G401.6 (cell line): ENCODE data around the gene ACTMAP.
"Not testable (repeated sequence)": the region's sequence is repeated elsewhere in the genome, so short reads cannot be mapped to it uniquely, and the experiment has no call there.

ENCODE experiments used
- FAIRE-seq: peaks from 2 replicates; lab custom pipeline; 2012; peaks lifted over from hg19 to GRCh38; lab: Jason Lieb, UNC

The ACTMAP gene

GRCh38 chr19:40775632-40776022 lies 25.4 kb upstream of the ACTMAP start:
- no peak for FAIRE-seq

DNA sequence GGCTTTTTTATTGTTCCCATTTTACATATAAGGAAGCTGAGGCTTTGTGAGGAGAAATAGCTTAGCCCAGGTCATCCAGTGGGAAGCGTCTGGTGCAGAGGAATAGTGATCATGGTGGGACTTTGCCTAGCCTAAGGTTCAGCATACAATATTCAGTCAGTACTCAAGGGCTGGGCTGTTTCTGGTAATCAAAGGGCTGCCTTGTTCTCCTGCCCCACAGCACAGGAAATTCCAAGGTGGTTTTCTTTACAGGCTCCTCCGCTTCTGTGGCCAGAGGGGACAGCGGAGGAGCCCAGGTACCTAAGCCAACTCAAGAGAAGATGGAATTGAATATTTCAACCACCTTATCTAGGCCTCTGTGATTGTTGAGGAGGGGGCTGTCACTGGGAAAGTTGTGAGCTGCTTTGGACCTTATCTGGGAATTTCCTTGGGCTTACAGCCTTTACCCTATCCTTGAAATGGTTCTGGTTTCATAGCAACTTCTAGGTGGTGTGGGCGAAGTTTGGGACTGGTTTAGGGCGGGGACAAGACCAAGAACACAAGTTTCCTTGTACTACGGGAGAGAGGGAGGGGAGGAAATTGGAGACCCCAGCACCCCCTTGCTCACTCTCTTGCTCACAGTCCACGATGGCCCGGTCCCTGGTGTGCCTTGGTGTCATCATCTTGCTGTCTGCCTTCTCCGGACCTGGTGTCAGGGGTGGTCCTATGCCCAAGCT lies 24.8 kb upstream of the ACTMAP start, which contains the start of gene MIA:
MIA (plus strand) TSS at position 606 of the 716 bp plus-strand sequence; CDS start at position 628, 22 bp downstream.
- FAIRE-seq = no peak

DNA sequence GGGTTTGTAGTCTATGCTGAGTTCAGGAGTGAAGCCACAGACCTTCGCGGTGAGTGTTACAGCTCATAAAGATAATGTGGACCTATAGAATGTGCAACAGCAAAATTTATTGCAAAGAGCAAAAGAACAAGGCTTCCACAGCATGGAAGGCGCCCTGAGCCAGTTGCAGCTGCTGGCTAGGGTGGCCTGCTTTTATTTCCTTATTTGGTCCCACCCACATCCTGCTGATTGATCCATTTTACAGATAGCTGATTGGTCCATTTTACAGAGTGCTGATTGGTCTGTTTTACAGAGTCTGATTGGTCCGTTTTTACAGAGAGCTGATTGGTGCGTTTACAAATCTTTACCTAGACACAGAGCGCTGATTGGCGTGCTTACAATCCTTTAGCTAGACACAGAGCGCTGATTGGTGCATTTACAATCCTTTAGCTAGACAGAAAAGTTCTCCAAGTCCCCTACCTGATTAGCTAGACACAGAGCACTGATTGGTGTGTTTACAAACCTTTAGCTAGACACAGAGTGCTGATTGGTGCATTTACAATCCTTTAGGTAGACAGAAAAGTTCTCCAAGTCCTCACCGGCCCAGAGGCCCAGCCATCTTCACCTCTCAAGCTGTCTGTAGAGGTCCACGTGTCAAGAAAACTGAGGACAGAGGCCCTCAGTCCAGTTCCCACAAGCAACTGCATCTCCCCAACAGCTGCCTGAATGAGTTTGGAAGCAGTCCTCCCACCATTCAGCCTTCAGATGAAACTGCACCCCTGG lies 21.0 kb upstream of the ACTMAP start:
- not testable (repeated sequence) for FAIRE-seq

DNA sequence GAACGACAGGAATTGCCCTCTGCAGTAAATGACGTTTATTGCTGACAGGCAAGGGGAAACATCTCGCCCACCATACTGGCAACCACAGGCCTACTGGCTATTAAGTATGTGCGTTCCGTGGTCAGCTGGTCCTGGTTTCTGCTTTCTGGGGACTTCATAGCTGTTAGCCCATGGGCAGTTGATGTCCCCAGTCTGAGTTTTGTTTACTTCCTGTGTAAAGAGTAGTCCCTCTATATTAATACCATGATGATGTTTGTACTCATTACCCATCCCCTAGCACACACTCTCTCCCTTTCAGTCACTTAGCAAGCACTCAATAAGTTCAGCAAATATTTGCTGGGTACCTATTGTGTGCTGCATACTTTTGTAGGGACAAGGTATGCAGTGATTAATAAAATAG lies 18.6 kb upstream of the ACTMAP start:
- no peak for FAIRE-seq

- not testable (repeated sequence) for FAIRE-seq
Measured at GRCh38 chr19:40766385-40766784, 16.1 kb upstream of the ACTMAP start.

- no peak for FAIRE-seq
Measured at GRCh38 chr19:40763963-40764362, 13.7 kb upstream of the ACTMAP start.

DNA sequence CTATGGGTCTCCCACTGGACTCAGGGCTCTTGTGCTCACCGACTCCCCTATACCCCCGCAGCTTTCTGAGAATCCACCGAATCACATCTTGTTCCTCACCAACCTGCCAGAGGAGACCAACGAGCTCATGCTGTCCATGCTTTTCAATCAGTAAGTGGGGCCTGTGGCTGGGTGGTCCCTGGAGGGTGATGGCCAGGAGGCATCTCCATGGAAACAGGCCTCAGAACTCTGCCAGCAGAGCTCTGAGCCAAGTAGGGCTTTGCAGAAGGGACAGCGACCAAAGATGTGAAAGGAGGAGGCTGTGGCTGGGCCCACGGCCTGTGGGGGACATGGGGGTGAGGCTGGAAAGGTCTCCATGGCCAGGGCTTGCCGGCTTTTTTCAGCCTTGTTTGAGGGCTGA lies 13.2 kb upstream of the ACTMAP start:
- FAIRE-seq = no peak

DNA sequence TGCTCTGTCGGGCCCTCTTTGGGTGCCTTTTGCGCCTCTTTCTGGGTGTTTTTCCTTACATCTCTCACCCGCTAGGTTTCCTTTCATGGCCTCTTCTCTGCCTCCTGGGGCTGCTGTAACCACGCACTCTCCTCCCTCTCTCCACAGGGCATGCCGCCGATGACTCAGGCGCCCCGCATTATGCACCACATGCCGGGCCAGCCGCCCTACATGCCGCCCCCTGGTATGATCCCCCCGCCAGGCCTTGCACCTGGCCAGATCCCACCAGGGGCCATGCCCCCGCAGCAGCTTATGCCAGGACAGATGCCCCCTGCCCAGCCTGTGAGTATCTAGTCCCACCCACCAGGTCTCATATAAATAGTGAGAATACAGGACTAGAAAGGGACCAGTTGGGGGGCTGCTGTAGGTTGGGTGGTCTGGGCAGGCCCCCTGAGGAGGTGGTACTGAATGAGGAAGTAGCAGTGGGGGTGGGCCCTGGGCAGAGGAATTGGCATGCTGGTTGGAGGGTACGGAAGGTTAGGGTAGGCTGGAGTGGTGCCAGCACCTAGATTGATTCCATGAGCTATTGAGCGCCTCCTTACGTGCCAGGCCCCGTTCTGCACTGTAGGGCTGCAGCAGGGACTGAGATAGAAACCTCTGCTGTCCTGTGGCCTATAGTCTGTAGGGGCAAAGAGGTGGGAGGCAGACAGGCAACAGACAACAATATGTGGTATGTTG lies 12.6 kb upstream of the ACTMAP start:
- FAIRE-seq = no peak

DNA sequence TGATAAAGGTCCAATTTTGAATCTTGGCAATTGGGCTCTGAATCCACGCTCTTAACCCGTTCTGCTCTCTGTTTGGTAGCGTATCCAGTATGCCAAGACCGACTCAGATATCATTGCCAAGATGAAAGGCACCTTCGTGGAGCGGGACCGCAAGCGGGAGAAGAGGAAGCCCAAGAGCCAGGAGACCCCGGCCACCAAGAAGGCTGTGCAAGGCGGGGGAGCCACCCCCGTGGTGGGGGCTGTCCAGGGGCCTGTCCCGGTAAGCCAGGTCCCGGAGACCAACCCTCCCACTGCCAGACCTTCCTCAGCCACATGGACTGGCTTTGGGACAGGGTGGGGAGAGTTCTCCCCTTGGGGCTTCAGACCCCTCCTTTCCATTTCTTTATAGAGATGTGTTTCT lies 9.1 kb upstream of the ACTMAP start:
- no peak for FAIRE-seq

- no peak for FAIRE-seq
Measured at GRCh38 chr19:40758491-40758890, 8.2 kb upstream of the ACTMAP start.

- no peak for FAIRE-seq
Measured at GRCh38 chr19:40756502-40757110, 6.3 kb upstream of the ACTMAP start.

GRCh38 chr19:40755791-40756190 lies 5.5 kb upstream of the ACTMAP start:
- no peak for FAIRE-seq

DNA sequence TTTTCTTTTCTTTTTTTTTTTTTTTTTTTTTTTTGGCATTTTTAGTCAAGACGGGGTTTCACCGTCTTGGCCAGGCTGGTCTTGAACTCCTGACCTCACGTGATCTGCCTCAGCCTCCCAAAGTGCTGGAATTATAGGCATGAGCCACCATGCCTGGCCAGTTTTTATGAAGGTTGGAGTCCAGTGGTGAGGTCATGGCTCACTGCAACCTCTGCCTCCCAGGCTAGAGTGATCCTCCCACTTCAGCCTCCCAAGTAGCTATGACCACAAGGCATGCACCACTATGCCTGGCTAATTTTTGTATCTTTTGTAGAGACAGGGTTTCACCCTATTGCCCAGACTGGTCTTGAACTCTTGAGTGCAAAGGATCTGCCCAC lies 5.0 kb upstream of the ACTMAP start:
- no peak for FAIRE-seq

GRCh38 chr19:40754611-40755247 lies 4.5 kb upstream of the ACTMAP start:
- no peak for FAIRE-seq

GRCh38 chr19:40752257-40752781 lies 2.0 kb upstream of the ACTMAP start:
- no peak for FAIRE-seq

DNA sequence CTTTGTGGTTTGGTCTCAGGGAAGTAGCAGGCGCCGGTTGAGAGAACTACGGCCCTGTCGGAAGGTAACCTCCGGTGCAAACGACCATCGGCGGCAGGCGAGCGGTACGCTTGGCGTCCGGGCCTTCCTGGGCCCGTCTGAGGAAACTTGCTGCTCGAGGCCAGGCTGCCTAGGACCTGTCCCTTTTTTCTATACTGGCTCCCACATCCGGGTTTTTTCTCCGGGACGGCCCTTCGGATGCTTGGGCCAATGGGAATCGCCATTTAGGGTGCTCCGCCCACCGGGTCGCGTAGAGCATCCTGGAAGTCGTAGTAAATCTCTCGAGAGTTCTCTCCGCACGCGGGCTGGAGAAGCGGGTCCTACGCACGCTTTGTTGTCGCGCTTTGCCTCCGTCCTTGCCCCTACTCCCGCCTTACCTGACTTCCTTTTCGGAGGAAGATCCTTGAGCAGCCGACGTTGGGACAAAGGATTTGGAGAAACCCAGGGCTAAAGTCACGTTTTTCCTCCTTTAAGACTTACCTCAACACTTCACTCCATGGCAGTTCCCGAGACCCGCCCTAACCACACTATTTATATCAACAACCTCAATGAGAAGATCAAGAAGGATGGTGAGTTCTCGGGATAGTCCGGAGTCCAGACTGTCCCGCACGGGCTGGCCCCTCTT lies 729 bp upstream of the ACTMAP start, which contains the start of gene SNRPA:
SNRPA (plus strand) TSS at position 330 of the 664 bp plus-strand sequence; CDS start at position 536, 206 bp downstream.
- no peak for FAIRE-seq

- FAIRE-seq = no peak
Measured at GRCh38 chr19:40747536-40747935, 2.7 kb downstream of the ACTMAP start.

DNA sequence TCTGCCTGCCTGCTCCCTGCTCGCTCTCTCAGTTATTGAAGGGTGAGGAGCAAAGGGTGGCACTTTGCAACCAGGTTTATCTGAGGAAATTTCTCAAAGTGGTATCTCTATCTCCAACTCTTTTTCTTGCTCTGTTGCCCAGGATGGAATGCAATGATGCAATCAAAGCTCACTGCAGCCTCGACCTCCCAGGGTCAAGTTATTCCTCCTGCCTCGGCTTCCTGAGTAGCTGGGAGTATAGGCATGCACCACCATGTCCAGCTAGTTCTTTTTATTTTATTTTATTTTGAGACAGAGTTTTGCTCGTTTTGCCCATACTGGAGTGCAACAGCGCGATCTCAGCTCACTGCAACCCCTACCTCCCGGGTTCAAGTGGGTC lies 4.9 kb downstream of the ACTMAP start:
- FAIRE-seq = no peak

- no peak for FAIRE-seq
Measured at GRCh38 chr19:40744554-40745401, 5.5 kb downstream of the ACTMAP start.

DNA sequence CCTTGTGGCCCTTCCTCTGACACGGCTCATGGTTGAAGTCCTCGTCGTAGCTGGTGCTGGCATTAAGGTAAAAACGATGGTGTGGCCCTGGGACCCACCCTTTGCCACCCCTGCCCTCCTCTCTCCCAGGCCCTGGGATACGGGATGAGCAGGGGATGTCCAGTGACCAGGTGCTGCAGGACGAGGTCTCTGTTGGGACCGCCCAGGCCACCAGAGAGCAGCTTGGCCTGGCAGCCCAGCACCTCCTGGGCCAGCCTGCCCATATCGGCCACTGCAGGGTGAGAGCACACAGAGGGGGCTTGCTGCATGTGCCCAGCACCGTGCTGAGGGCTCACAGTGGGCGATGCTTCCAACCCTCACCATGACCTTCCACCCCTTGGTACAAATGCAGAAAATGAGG lies 6.4 kb downstream of the ACTMAP start:
- FAIRE-seq = no peak
